Calu3 (cell line): ENCODE measurements around the gene SAMD1. TPM values are rescaled to one million over a fixed set of nuclear protein-coding genes. Genes with fewer than 3 reads are reported as not detected.

ENCODE experiments used
- BruUV-seq: library from RNA; stranded (reverse); fragments of 400-500 nt; replicated peaks from 2 replicates; lab custom pipeline; 2021; lab: Mats Ljungman, UMichigan
- CTCF ChIA-PET: fragments of 300-600 bp; sonication (Branson Sonifier 250); formaldehyde crosslinking; loops from one replicate; lab custom pipeline; 2022; ENCODE audit warnings: antibody characterized with exemption; lab: Charles Lee
- DNase-seq: peaks from one replicate; pipeline ENCODE4 v3.0.0; 2022
- H3K27ac Mint-ChIP-seq: one replicate; pipeline ENCODE4 v1.8.0; 2022; ENCODE audit warnings: mixed read lengths; ENCODE audit not compliant: unreplicated experiment
- H3K27me3 Mint-ChIP-seq: one replicate; pipeline ENCODE4 v1.8.0; 2022; ENCODE audit warnings: mixed read lengths; ENCODE audit not compliant: unreplicated experiment
- H3K36me3 Mint-ChIP-seq: one replicate; pipeline ENCODE4 v1.8.0; 2022; ENCODE audit warnings: mild to moderate bottlenecking, moderate library complexity, mixed read lengths; ENCODE audit not compliant: insufficient read depth, unreplicated experiment
- H3K4me1 Mint-ChIP-seq: one replicate; pipeline ENCODE4 v1.8.0; 2022; ENCODE audit warnings: mild to moderate bottlenecking, low read depth, mixed read lengths; ENCODE audit not compliant: unreplicated experiment
- H3K4me3 Mint-ChIP-seq: one replicate; pipeline ENCODE4 v1.8.0; 2022; ENCODE audit warnings: mild to moderate bottlenecking, low read depth, moderate library complexity, mixed read lengths; ENCODE audit not compliant: unreplicated experiment
- H3K9me3 Mint-ChIP-seq: one replicate; pipeline ENCODE4 v1.8.0; 2022; ENCODE audit warnings: low read depth, mixed read lengths; ENCODE audit not compliant: unreplicated experiment
- CTCF ChIP-seq: fragments of 200-600 bp; IDR thresholded peaks from one replicate; pipeline ENCODE4 v1.8.0; 2022; ENCODE audit warnings: antibody characterized with exemption; ENCODE audit not compliant: unreplicated experiment
- intact Hi-C: fragments of 100-400 bp; cut with micrococcal nuclease; formaldehyde crosslinking; loops from one replicate; pipeline ENCODE4 v1.10.0; 2022; ENCODE audit not compliant: unreplicated experiment
- total RNA-seq: library from RNA; stranded (reverse); gene quantifications from 2 replicates; pipeline ENCODE4 v1.2.3, GENCODE V29; 2022

Gene SAMD1
- total RNA-seq, 1 experiment from 2014 or later, result 41.1 TPM

DNA sequence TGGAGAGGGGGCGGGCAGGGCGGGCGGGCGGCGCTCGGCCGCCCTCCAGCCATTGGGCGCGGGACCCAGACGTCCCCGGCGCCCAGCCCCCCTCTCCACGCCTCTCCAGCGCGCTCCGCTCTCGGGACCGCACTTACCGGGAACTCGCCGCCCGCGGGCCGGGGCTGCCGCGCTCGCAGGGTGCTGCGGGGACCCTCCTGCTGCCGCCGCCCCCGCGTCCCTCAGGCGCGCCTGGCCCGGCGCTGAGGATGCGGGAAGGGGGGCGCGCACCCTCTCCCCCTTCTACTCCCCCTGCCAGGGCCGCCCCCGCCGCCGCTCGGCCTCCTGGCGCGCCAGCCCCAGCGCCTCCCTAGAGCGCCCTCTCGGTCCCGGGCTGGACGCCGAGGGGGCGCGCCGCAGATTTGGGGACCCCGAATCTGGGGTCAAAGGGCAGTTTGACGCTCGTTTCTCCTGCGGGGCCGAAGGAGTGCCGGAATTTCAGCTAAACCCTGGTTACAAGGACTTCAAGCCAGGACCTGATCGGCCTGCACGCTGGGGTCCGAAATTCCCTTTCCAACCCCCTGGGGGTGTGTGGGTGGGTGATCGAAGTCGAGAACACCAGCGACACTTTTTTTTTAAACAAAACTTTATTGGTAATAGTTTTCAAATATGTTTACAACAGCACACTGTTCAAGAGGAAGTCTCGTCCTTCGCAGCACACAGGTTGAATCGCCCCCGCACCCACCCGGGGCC lies 696 bp upstream of the SAMD1 start:
- no peaks in the 10 kb centered on the region for H3K9me3 Mint-ChIP-seq
- TF ChIP-seq CTCF, result no peak
- intact Hi-C loops, result no loop called here
- peaks cover 8% of the 10 kb centered on the region for H3K4me1 Mint-ChIP-seq
- H3K36me3 Mint-ChIP-seq, result peaks cover 34% of the 10 kb centered on the region
- peak overlapping the region; percentile 67 for H3K27ac Mint-ChIP-seq
- peak; percentile 80 for DNase-seq
- H3K27me3 Mint-ChIP-seq, result no peaks in the 10 kb centered on the region
- peak overlapping the region; percentile 61 for H3K4me3 Mint-ChIP-seq
- CTCF ChIA-PET, result no interaction called here
- no TSS peak for BruUV-seq

DNA sequence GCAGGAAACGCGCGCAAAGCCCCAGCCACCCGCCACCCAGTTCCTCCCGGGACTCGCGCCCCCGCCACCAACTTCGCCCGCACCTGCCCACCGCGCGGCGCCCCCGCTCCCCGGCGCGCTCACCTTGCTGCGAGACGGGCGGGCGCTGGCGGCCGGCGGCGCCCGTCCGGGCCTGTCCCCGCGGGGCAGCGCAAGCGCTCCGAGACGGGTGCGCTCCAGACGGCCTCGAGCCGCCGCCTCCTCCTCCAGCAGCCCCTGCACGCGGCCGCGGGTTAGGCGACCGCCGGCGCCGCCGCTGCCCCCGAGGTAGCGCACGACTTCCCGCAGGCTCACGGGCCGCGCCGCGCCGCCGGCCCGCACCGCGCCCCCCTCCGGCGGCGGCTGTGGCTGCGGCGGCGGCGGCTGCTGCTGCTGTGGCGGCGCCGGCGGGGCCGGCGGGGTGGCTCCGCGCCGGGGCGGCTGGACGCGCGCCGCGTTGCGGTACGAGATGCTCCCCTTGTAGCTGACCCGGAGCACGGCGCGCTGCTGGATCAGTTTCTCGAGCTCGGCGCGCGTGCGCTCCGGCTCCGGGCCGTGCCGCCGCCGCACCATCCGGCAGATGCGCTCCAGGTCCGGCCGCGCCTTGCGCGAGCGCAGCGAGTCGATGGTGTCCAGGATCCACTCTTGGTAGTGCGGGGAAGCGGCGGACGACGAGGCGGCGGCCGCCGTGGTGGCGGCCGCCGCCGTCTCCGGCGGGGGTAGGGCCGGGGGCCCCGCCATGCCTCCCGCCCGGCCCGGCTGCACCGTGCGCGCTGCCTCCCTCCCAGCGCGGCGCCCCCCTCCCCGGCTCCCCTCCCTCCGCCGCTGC lies 666 bp downstream of the SAMD1 start:
- H3K36me3 Mint-ChIP-seq, result peaks cover 38% of the 10 kb centered on the region
- peak; percentile 48 for DNase-seq
- no peaks in the 10 kb centered on the region for H3K9me3 Mint-ChIP-seq
- peaks cover 8% of the 10 kb centered on the region for H3K4me1 Mint-ChIP-seq
- TF ChIP-seq CTCF, result no peak
- intact Hi-C loops, result no loop called here
- CTCF ChIA-PET, result no interaction called here
- no TSS peak for BruUV-seq
- H3K27me3 Mint-ChIP-seq, result no peaks in the 10 kb centered on the region
- peak overlapping the region; percentile 61 for H3K4me3 Mint-ChIP-seq
- H3K27ac Mint-ChIP-seq, result no peak overlapping the region

GRCh38 chr19:14089412-14089661 lies 1.2 kb downstream of the SAMD1 start:
- Mint-ChIP-seq H3K27ac (peak overlapping the region; percentile 45), H3K27me3 (no peaks in the 10 kb centered on the region), H3K9me3 (no peaks in the 10 kb centered on the region), H3K36me3 (peaks cover 39% of the 10 kb centered on the region), H3K4me3 (peak overlapping the region; percentile 61), H3K4me1 (peaks cover 8% of the 10 kb centered on the region)
- CTCF ChIA-PET, result no interaction called here
- DNase-seq, result no peak
- intact Hi-C loops, result no loop called here
- no peak for TF ChIP-seq CTCF
- no TSS peak for BruUV-seq

DNA sequence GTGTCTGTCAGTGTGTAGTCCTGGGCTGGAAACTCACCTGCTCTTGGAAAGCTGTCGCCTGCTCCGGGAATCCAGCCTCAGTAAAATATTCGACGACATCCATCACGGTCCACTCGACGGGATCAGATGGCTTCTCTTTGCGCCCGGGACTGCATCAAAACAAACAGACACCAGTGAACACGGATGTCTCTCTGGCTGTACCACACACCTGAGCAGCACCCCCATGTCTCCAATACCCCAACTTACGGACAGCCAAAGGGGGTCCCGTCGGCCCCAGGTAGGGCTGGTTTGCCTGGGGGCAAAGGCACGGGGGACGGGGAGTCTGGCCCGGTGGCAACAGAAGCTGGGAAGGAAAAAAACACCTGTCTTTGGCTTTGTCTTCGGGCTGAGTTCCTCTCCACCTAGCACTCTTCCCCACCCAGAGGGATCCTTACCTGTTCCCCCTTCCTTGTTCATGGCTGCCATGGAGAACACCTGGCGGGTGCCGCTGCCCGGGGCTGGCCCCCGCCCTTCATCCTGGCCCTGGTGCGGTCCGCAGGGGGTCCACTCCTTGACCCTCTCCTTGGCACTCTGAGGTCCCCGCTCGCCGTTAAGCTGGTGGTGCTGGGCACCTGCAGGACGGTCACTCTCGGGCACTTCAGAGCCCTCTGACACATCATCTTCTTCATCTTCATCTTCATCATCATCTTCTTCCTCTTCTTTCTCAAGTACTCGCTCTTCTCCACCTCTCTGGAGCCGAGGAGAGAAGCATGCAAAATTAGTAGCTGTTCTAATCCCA lies 1.7 kb downstream of the SAMD1 start:
- Mint-ChIP-seq H3K27ac (peak overlapping the region; percentile 45), H3K36me3 (peaks cover 39% of the 10 kb centered on the region), H3K27me3 (no peaks in the 10 kb centered on the region), H3K9me3 (no peaks in the 10 kb centered on the region), H3K4me1 (peaks cover 8% of the 10 kb centered on the region), H3K4me3 (peak overlapping the region; percentile 61)
- BruUV-seq, result no TSS peak
- intact Hi-C loops, result no loop called here
- DNase-seq, result no peak
- CTCF ChIA-PET, result no interaction called here
- TF ChIP-seq CTCF, result no peak
